Panc1 (cell line): ENCODE results near the gene ERVFRD-1.

Source experiments
- CTCF ChIP-seq: fragments of 450-650 bp; IDR thresholded peaks from 2 replicates; pipeline ENCODE4 v1.5.1; 2017; ENCODE audit warnings: mild to moderate bottlenecking
- POLR2AphosphoS5 ChIP-seq: IDR thresholded peaks from 2 replicates; pipeline ENCODE4 v1.6.1; 2012; ENCODE audit warnings: mild to moderate bottlenecking, low read depth, low read length, moderate library complexity
- REST ChIP-seq, 2 experiments: IDR thresholded peaks; 2 replicates each; pipeline ENCODE4 v1.6.1; 2011 to 2012; ENCODE audit warnings: low read depth in 2 of 2, control low read depth in 1 of 2, low read length in 1 of 2, mild to moderate bottlenecking in 1 of 2, moderate library complexity in 1 of 2; ENCODE audit not compliant: insufficient read depth in 1 of 2

- no peak for TF ChIP-seq CTCF
- no peak for TF ChIP-seq REST (IDR thresholded peaks at IDR 0.05; ENCODE audit: insufficient read depth in 1 of 2, low read depth in 2 of 2, low read length in 1 of 2)
- TF ChIP-seq POLR2AphosphoS5 = no peak
Measured at GRCh38 chr6:11066505-11067347, 44.8 kb downstream of the ERVFRD-1 start.
